ENCODE measurements around the gene KIF11. TPM values are rescaled to one million over a fixed set of nuclear protein-coding genes. Genes with fewer than 3 reads are reported as not detected.
"Not testable (repeated sequence)": the region's sequence is repeated elsewhere in the genome, so short reads cannot be mapped to it uniquely, and the experiment has no call there.

The KIF11 gene
- total RNA-seq, 4 donors from 2014 or later, result 2.6 to 4.4 (median 3.6) TPM

DNA sequence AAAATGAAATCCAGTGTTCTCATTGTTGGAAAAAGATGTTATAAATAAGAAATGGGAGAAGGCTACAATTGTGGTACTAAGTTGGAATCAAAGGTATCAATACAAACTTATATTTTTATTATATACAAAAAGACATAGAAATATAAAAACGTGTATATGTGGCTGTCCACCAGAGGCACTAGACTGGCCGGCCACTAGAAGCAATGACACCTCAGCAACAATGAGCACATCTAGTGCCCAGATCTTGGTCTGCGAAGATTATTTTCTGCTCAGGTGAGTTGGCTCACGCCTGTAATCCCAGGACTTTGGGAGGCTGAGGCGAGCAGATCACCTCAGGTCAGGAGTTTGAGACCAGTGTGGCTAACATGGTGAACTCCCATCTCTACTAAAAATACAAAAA is 40.6 kb upstream of the KIF11 start:
- TF ChIP-seq POLR2A (IDR thresholded peaks at IDR 0.05), result no peak
- TF ChIP-seq, protein P1, sequence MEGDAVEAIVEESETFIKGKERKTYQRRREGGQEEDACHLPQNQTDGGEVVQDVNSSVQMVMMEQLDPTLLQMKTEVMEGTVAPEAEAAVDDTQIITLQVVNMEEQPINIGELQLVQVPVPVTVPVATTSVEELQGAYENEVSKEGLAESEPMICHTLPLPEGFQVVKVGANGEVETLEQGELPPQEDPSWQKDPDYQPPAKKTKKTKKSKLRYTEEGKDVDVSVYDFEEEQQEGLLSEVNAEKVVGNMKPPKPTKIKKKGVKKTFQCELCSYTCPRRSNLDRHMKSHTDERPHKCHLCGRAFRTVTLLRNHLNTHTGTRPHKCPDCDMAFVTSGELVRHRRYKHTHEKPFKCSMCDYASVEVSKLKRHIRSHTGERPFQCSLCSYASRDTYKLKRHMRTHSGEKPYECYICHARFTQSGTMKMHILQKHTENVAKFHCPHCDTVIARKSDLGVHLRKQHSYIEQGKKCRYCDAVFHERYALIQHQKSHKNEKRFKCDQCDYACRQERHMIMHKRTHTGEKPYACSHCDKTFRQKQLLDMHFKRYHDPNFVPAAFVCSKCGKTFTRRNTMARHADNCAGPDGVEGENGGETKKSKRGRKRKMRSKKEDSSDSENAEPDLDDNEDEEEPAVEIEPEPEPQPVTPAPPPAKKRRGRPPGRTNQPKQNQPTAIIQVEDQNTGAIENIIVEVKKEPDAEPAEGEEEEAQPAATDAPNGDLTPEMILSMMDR (IDR thresholded peaks at IDR 0.05), result no peak
- no peak overlapping the region for H3K4me3 ChIP-seq (ENCODE audit: low read depth, poor library complexity, severe bottlenecking)
- 94 to 98% methylated on average over 5 of the region's 5 CpGs for WGBS, 2 donors

DNA sequence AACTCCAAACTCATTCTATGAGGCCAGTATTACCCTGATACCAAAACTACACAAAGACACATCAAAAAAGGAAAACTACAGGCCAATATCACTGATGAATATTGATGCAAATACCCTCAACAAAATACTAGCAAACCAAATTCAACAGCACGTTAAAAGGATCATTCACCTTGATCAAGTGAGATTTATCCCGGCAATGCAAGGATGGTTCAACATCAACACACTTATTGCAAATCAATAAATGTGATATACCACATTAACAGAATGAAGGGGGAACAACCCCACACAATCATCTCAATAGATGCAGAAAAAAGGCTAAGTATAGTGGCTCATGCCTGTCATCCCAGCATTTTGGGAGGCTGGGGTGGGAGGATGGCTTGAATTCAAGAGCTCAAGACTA is 39.0 kb upstream of the KIF11 start:
- intact Hi-C loops (cut with DNase I; ENCODE audit: low total_unique reads), result no loop called here
- WGBS, 2 donors, result 95 to 100% methylated on average over 2 of the region's 2 CpGs
- no peak overlapping the region for H3K4me3 ChIP-seq (ENCODE audit: low read depth, poor library complexity, severe bottlenecking)
- DNase-seq (ENCODE audit: low spot score in 2 of 2), result no peak
- TF ChIP-seq, protein P1 (IDR thresholded peaks at IDR 0.05), result no peak
- TF ChIP-seq POLR2A (IDR thresholded peaks at IDR 0.05), result no peak

More for the DNA sequence above, 40.6 kb upstream of the KIF11 start:
- intact Hi-C loops (cut with DNase I; ENCODE audit: low total_unique reads), result no loop called here
- no peak for DNase-seq (ENCODE audit: low spot score in 2 of 2)

DNA sequence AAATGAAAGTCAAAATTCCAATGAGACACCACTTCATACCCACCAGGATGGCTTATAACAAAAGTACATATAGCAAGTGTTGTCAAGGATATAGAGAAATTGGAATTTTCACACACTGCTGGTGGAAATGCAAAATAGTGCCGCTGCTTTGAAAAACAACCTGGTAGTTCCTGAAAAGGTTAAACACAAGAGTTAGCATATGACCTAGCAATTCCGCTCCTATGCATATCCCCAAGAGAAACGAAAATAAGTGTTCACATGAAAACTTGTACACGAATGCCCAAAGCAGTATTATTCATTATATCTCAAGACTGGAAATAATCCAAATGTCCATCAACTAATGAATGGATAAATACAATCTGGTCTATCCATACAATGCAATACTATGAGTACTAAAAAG is 33.9 kb upstream of the KIF11 start:
- TF ChIP-seq, protein P1 (IDR thresholded peaks at IDR 0.05), result no peak
- no peak for TF ChIP-seq POLR2A (IDR thresholded peaks at IDR 0.05)
- intact Hi-C loops (cut with DNase I; ENCODE audit: low total_unique reads), result no loop called here
- WGBS, 2 donors, result 92 to 96% methylated on average over 4 of the region's 4 CpGs
- no peak overlapping the region for H3K4me3 ChIP-seq (ENCODE audit: low read depth, poor library complexity, severe bottlenecking)
- DNase-seq (ENCODE audit: low spot score in 2 of 2), result no peak

DNA sequence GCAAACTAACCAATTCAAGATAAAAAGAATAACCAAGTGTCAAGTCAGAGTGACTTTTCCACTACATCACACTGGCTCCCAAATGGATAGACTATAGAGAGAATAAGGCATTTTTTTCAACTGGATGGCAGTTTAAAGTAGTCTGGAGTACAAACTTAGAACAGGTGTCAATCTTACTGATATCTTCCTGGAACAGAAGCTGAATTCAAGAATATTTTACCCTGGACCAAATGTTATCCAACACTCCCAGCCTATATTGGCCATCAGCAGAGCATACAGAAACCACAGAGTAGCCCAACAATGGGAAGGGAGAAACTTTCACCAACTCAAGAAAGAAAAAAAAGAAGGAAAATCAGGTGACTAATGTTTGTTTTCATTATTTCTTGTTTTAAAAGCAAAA is 30.5 kb upstream of the KIF11 start:
- no peak for DNase-seq (ENCODE audit: low spot score in 2 of 2)
- no peak overlapping the region for H3K4me3 ChIP-seq (ENCODE audit: low read depth, poor library complexity, severe bottlenecking)
- TF ChIP-seq, protein P1 (IDR thresholded peaks at IDR 0.05), result no peak
- TF ChIP-seq POLR2A (IDR thresholded peaks at IDR 0.05), result no peak
- intact Hi-C loops (cut with DNase I; ENCODE audit: low total_unique reads), result no loop called here

DNA sequence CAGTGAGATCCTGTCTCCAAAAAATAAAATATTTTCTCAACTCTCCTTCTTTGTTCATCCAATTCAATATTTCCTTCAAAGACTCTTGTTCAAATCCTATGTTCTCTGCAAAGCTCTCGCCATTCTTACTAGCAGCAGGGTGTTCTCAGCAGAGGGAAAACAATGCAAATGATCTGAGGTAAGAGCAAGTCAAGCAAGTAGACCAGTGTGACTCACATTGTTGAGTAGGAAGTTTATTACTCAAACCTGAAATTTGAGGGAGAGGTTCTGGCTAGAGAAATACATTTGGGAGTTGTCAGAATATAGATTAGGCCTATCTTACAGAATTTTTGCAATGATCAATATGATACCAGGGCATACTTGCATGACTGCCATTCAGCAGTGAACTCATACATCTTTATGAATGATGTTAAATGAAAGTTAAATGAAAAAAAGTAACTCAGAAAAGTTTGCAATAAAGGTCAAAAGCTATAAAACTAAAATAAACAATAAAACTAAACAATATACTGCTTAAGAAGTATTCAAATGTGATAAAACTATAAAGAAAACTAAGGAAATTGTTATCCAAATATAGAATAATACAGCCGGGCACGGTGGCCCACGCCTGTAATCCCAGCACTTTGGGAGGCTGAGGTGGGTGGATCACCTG is 24.9 kb upstream of the KIF11 start:
- no peak overlapping the region for H3K4me3 ChIP-seq (ENCODE audit: low read depth, poor library complexity, severe bottlenecking)
- no peak for TF ChIP-seq POLR2A (IDR thresholded peaks at IDR 0.05)
- TF ChIP-seq, protein P1 (IDR thresholded peaks at IDR 0.05), result no peak
- 84% methylated on average over 4 of the region's 4 CpGs for WGBS, 2 donors
- no peak for DNase-seq (ENCODE audit: low spot score in 2 of 2)
- intact Hi-C loops (cut with DNase I; ENCODE audit: low total_unique reads), result no loop called here

DNA sequence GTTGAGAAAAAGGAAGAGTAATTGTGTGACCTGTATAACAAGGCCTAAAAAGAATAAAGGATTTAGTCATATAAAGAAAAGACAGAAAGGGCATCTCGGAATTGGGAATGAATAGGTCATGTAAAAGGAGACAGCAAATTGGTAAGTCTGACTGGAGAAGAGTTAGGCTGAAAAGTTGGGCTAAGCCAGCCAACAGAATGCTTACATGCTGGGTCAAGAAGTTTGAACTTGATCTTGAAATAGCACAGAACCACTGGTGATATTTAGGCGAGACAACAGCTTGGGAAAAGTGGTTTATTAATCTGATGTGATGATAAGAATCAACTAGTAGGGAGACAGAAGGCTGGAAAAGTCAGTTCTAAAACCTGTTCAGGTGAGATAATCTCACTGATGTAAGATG is 23.9 kb upstream of the KIF11 start:
- no peak for DNase-seq (ENCODE audit: low spot score in 2 of 2)
- WGBS, 2 donors, result 52 to 55% methylated on average over 2 of the region's 2 CpGs
- TF ChIP-seq POLR2A (IDR thresholded peaks at IDR 0.05), result no peak
- TF ChIP-seq, protein P1 (IDR thresholded peaks at IDR 0.05), result no peak
- no peak overlapping the region for H3K4me3 ChIP-seq (ENCODE audit: low read depth, poor library complexity, severe bottlenecking)
- intact Hi-C loops (cut with DNase I; ENCODE audit: low total_unique reads), result no loop called here

DNA sequence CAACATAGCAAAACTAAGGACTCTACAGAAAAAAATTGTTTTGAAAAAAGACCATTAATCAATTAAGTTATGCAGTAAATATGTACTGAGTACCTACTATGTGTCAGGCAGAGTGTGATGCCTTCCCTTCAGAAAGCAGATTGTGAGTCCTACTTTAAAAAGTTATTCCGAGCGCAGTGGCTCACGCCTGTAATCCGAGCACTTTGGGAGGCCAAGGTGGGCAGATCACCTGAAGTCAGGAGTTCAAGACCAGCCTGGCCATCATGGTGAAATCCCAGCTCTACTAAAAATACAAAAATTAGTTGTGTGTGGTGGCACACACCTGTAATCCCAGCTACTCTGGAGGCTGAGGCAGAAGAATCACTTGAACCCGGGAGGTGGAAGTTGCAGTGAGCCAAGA is 23.3 kb upstream of the KIF11 start:
- intact Hi-C loops (cut with DNase I; ENCODE audit: low total_unique reads), result loop anchor here (5.0 to 10.0 kb wide), 2 partner anchors 52 to 485 kb away; no protein-coding TSS in a partner anchor
- WGBS, 2 donors, result 94 to 95% methylated on average over 5 of the region's 5 CpGs
- not testable (repeated sequence) for DNase-seq (ENCODE audit: low spot score in 2 of 2); H3K4me3 ChIP-seq (ENCODE audit: low read depth, poor library complexity, severe bottlenecking)
